HL-60/S4 treated with phorbol 12-myristate 13-acetate at 8.2 ng/mL for 4 days and 3 days (cell line): ENCODE measurements around the gene ZNF664.

Experiments
- in situ Hi-C: fragments of 300-500 bp; cut with MboI; formaldehyde crosslinking; loops from 2 replicates; pipeline ENCODE4 v1.15.0; 2022; ENCODE audit warnings: low sequenced_read_pairs

ZNF664 gene

GRCh38 chr12:124049451-124050094 is 76.6 kb downstream of the ZNF664 start:
- in situ Hi-C loops, result loop anchor here (10.0 kb wide), 1 partner anchor 265 kb away; no protein-coding TSS in a partner anchor

DNA sequence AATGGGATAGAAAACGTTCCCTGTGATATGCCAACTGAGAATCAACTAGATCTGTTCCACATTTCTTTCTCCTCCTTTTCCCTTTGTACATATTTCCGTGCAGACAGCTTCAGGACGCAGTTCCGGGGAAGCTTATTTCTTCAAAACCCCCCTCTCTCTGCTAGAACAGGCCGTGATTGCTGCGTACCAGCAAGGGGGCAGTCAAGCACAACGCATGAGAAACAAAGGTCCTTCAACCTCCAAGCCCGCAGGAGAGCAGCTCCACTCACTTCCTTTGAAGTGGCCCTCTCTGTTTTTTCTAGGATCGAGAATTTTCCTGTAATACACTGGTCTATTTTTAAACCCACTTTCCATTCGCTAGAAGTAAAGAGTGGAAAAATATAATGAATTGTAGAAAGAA is 80.8 kb downstream of the ZNF664 start:
- in situ Hi-C loops, result no loop called here

GRCh38 chr12:124055066-124055465 is 82.1 kb downstream of the ZNF664 start:
- in situ Hi-C loops, result no loop called here

DNA sequence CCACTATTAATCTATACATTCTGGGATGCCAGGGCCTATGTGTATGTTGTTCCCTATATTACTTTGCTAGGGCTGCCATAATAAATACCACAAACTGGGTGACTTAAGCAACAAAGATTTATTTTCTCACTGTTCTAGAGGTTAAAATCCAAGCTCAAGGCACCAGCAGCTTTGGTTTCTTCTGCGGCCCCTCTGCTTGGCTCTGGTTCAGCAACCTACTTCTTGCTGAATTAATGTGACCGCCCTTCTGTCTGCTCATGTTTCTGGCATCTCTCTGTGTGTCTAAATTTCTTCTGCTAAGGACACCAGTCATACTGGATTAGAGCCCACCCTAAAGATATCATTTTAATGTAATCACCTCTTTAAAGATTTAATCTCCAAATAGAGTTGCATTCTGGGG is 84.7 kb downstream of the ZNF664 start:
- in situ Hi-C loops, result no loop called here

DNA sequence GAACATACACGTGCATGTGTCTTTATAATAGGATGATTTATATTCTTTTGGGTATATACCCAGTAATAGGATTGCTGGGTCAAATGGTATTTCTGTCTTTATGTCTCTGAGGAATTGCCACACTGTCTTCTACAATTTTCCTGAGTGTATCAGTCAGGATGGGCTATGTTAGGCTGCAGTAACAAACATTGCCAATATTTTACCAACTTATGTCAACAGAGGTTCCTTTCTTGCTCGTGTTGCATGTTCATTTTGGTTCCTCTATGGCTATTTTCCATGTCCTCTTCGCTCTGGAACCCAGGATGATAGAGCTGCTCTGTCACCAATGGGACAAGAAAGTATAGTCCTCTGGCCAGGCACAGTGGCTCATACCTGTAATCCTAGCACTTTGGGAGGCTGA is 86.7 kb downstream of the ZNF664 start:
- in situ Hi-C loops, result no loop called here
